Small intestine (tissue), 7 donors: ENCODE data around the gene LGALS7B. TPM values are rescaled to one million over a fixed set of nuclear protein-coding genes. Genes with fewer than 3 reads are reported as not detected.
A peak's percentile ranks its signal among the peaks of the same experiment; 100 is the strongest.
"Not testable (repeated sequence)": the region's sequence is repeated elsewhere in the genome, so short reads cannot be mapped to it uniquely, and the experiment has no call there.

Source experiments
- DNase-seq, 2 donors: peaks; one replicate each; pipeline versions ENCODE4 v3.0.0 to v3.0.0-alpha.2; 2013
- FAIRE-seq: peaks from 2 replicates; lab custom pipeline; 2012; peaks lifted over from hg19 to GRCh38; lab: Jason Lieb, UNC
- H3K27ac ChIP-seq, 3 donors: one replicate each; pipeline ENCODE4 v1.5.1; 2013; ENCODE audit warnings: low read length in 2 of 3, mild to moderate bottlenecking in 2 of 3, control low read depth in 1 of 3, inconsistent platforms in 1 of 3, low read depth in 1 of 3, moderate library complexity in 1 of 3
- H3K27me3 ChIP-seq, 3 donors: one replicate each; pipeline ENCODE4 v1.6.1; 2013; ENCODE audit warnings: low read length in 3 of 3, inconsistent platforms in 1 of 3; ENCODE audit not compliant: control insufficient read depth in 3 of 3, insufficient read depth in 3 of 3
- H3K36me3 ChIP-seq, 3 donors: one replicate each; pipeline ENCODE4 v1.6.1; 2013; ENCODE audit warnings: low read length in 3 of 3, inconsistent platforms in 1 of 3, low read depth in 1 of 3, mild to moderate bottlenecking in 1 of 3, moderate library complexity in 1 of 3; ENCODE audit not compliant: control insufficient read depth in 3 of 3, insufficient read depth in 2 of 3
- H3K4me1 ChIP-seq, 3 donors: one replicate each; pipeline ENCODE4 v1.6.1; 2013; ENCODE audit warnings: low read length in 2 of 3, inconsistent platforms in 1 of 3, low read depth in 1 of 3, mild to moderate bottlenecking in 1 of 3, moderate library complexity in 1 of 3; ENCODE audit not compliant: control insufficient read depth in 3 of 3, insufficient read depth in 2 of 3
- H3K4me3 ChIP-seq, 3 donors: one replicate each; pipeline ENCODE4 v1.5.1; 2013; ENCODE audit warnings: low read length in 3 of 3, control low read depth in 1 of 3, inconsistent platforms in 1 of 3, low read depth in 1 of 3, mild to moderate bottlenecking in 1 of 3, moderate library complexity in 1 of 3
- H3K9me3 ChIP-seq, 2 donors: one replicate each; pipeline ENCODE4 v1.6.1; 2013; ENCODE audit warnings: low read depth in 1 of 2, low read length in 1 of 2; ENCODE audit not compliant: control insufficient read depth in 2 of 2, insufficient read depth in 1 of 2
- WGBS, 3 donors: extraction: QIAGEN DNeasy Blood & Tissue Kit; methylation state at CpG; one replicate each; pipeline ENCODE4 v1.1.7; 2013; 5-methylcytosine and 5-hydroxymethylcytosine counted together
- polyA plus RNA-seq, 4 donors: library from polyadenylated mRNA; stranded (reverse) in 3 of 4; unstranded in 1 of 4; fragments of 200-250 nt in 3 of 4; fragments of 120-200 nt in 1 of 4; gene quantifications; one replicate each; pipeline versions ENCODE4 v1.2.1 to v1.2.3, GENCODE V29; 2013
- donor health status: healthy with polysubstance abuse.
- donor health status: control.
- donor health status: control.
- donor health status: Bipolar disorder and iron deficiency.
- donor health status: healthy.

The LGALS7B gene
- polyA plus RNA-seq, 4 donors, result 2.0 to 5.4 (median 4.9) TPM; not detected in 1

DNA sequence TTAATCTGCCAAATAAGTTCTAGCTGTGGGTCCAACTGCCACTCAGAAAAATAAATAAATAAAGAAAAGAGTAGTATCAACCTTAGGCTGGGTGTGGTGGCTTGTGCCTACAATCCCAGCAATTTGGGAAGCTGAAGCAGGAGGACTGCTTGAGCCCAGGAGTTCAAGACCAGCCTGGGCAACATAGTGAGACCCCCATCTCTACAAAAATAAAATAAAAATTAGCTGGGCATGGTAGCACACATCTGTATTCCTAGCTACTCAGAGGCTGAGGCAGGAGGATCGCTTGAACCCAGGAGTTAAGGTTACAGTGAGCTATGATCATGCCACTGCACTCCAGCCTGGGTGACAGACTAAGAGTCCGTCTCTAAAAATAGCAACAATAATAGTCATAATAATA, 24.9 kb downstream of the LGALS7B start:
- not testable (repeated sequence) for FAIRE-seq, H3K9me3 ChIP-seq, DNase-seq, H3K27me3 ChIP-seq
- peaks cover 3 to 68% (median 12%) of the 10 kb centered on the region in 3 donors for H3K4me1 ChIP-seq
- H3K4me3 ChIP-seq, result peak overlapping the region in 1 of 3 donors; percentile 25
- H3K27ac ChIP-seq, result peak overlapping the region; percentile 57 to 94 (median 83)
- peaks cover 0 to 78% (median 10%) of the 10 kb centered on the region in 3 donors for H3K36me3 ChIP-seq
- WGBS, 3 donors, result 32 to 67% (median 38%) methylated on average over 2 of the region's 2 CpGs

DNA sequence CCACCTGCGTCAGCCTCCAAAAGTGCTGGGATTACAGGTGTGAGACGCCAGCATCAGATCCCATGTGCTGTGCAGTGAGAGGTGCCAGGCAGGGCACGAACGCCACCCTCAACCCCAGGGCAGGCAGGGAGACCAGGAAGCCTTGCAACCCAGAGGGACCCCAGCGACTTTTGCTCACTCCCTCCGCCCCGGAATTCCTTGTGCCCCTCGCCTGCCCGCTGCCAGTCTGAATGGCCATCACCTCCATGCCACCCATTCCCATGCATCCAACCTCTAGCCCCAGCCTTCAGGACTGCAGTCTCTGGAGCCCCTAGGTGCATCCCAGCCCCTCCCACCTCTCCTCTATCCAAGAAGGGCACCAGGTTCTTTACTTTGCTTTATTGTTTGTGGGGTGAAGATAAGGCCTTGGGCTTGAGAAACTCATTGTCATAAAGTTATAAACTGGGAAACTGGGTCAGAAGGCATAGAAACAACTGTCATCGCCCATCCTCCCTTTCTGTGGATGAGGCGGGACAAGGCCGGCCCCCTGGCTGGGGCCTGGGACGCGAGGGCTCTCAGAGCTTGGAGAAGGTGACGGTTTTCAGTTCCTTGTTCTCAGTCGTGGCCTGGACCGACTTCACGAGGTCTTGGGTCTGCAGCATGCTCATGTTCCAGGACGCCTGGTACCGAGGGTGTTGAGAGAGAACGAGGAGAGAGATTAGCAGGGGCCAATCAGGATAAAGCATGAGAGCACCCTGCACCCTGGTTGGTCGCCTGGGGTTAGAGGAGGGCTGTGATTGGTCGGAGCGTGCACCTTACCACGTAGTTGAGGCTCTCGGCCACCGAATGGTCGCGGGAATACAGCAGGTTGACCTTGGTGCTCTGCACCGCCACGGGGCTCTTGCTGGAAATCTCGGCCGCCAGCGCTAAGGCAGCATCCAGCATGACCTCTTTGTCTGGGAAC, 26.3 kb downstream of the LGALS7B start:
- 20 to 69% (median 48%) methylated on average over 34 of the region's 34 CpGs for WGBS, 3 donors
- H3K36me3 ChIP-seq, result peaks cover 0 to 71% (median 10%) of the 10 kb centered on the region in 3 donors
- peaks cover 3 to 71% (median 10%) of the 10 kb centered on the region in 3 donors for H3K4me1 ChIP-seq
- no peaks in the 10 kb centered on the region for H3K27me3 ChIP-seq
- no peaks in the 10 kb centered on the region for H3K9me3 ChIP-seq
- DNase-seq (peak; percentile 87 to 89), FAIRE-seq (no peak)
- peak overlapping the region; percentile 45 to 94 (median 89) for H3K27ac ChIP-seq
- no peak overlapping the region for H3K4me3 ChIP-seq

DNA sequence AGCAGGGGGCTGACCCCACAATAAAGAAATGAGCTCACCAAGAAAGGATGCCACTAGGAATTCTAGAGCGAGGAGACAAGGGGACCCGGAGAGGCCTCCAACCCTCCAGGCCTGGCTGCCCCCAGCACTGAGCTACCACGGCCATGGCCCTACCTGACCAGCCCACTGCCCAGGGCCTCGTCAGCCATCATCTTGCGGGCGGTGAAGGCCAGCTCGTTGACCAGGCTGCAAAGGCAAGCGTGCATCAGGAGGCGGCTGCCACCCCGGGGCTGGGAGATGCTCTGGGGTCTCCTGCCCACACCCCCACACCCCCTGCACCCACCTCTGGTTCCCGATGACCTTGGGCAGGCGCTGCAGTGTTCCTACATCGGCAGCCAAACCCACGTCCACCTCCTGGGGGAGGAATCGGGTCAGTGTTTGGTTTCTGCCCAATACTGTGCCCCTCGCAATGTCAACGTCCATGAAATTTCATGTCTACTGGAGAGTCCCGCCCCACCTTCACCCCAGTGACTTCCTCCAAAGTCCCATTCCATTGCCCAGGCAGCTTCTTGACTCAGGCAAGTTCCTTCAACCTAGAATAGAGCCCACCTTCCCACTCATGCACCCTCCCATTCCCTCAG, 27.2 kb downstream of the LGALS7B start:
- DNase-seq, result no peak
- Histone ChIP-seq H3K4me1 (peaks cover 3 to 80% (median 10%) of the 10 kb centered on the region in 3 donors), H3K4me3 (no peak overlapping the region), H3K27ac (peak overlapping the region; percentile 55 to 94 (median 89)), H3K36me3 (peaks cover 0 to 72% (median 10%) of the 10 kb centered on the region in 3 donors), H3K9me3 (peaks cover 0 to 1% of the 10 kb centered on the region in 2 donors), H3K27me3 (no peaks in the 10 kb centered on the region)
- FAIRE-seq, result no peak
- WGBS, 3 donors, result 91 to 94% (median 91%) methylated on average over 15 to 18 of the region's 18 CpGs

DNA sequence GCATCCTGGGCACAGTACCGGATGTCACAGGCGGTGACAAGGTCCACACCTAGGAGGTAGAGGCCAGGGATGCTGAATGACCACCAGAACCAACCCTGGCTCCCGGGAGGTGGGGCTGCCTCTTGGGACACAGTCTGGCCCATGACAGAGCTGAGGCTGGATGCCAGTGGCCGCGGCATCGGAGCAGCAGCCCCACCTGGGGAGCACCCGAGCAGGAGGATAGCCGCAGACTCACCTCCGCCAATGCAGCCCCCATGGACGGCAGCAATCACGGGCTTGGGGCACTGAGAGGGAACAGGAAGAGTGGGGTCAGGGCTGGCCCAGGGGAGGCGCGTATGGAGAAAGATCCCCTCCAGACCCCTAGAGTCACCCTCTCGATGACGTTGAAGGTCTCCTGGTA, 28.1 kb downstream of the LGALS7B start:
- H3K27me3 ChIP-seq, result no peaks in the 10 kb centered on the region
- peak overlapping the region in 1 of 3 donors; percentile 94 for H3K27ac ChIP-seq
- peaks cover 0 to 74% (median 10%) of the 10 kb centered on the region in 3 donors for H3K36me3 ChIP-seq
- peaks cover 0 to 2% of the 10 kb centered on the region in 2 donors for H3K9me3 ChIP-seq
- WGBS, 3 donors, result 89 to 94% (median 92%) methylated on average over 15 of the region's 15 CpGs
- H3K4me3 ChIP-seq, result no peak overlapping the region
- DNase-seq (no peak), FAIRE-seq (no peak)
- peaks cover 3 to 81% (median 10%) of the 10 kb centered on the region in 3 donors for H3K4me1 ChIP-seq

DNA sequence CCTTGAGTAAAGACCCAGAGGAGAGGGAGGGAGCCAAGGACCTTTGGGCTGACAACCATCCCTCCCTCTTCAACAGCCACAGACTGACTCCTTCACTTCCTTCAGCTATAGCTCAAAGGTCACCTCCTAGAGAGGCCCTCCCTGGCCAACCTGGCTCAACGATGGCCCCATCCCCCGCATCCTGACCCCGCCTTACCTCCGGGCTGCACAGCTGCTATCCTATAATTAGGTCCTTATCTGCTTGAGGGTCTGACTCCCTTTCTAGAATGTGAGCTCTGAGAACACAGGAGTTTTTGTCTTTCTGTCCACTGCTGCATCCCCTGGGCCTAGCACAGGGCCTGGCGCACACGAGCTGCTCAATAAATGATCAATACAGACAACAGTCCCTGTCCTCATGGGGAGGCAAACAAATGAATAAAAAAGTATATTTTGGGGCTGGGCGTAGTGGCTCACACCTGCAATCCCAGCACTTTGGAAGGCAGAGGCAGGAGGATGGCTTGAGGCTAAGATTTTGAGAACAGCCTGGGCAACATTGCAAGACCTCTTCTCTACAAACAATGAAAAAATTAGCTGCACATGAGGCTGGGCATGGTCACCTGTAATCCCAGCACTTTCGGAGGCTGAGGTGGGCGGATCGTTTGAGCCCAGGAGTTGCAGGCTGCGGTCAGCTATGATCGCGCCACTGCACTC, 30.4 kb downstream of the LGALS7B start:
- DNase-seq (peak; percentile 95 to 98), FAIRE-seq (no peak)
- Histone ChIP-seq H3K4me1 (peaks cover 3 to 64% (median 10%) of the 10 kb centered on the region in 3 donors), H3K27me3 (no peaks in the 10 kb centered on the region), H3K9me3 (peaks cover 0 to 2% of the 10 kb centered on the region in 2 donors), H3K27ac (peak overlapping the region; percentile 75 to 84 (median 79)), H3K4me3 (peak overlapping the region in 1 of 3 donors; percentile 17), H3K36me3 (peaks cover 0 to 75% (median 10%) of the 10 kb centered on the region in 3 donors)
- 17 to 63% (median 53%) methylated on average over 13 of the region's 13 CpGs for WGBS, 3 donors

DNA sequence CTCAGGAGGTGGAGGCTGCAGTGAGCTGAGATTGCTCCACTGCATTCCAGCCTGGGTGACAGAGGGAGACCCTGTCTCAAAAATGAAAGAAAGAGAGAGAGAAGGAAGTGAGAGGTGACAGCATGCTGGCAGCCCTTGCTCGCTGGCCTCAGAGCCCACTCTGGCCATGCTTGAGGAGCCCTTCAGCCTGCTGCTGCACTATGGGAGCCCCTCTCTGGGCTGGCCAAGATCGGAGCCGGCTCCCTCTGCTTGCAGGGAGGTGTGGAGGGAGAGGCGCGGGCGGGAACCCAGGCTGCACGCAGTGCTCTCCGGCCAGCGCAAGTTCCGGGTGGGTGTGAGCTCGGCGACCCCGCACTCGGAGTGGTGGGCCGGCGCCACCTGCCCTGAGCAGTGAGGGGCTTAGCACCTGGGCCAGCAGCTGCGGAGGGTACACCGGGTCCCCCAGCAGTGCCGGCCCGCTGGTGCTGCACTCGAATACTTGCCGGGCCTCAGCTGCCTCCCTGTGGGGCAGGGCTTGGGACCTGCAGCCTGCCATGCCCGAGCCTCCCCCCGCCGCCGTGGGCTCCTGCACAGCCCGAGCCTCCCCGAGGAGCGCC, 32.3 kb downstream of the LGALS7B start:
- DNase-seq, result not testable (repeated sequence)
- Histone ChIP-seq H3K36me3 (peaks cover 0 to 60% (median 8%) of the 10 kb centered on the region in 3 donors), H3K4me3 (peak overlapping the region in 1 of 3 donors; percentile 42)

DNA sequence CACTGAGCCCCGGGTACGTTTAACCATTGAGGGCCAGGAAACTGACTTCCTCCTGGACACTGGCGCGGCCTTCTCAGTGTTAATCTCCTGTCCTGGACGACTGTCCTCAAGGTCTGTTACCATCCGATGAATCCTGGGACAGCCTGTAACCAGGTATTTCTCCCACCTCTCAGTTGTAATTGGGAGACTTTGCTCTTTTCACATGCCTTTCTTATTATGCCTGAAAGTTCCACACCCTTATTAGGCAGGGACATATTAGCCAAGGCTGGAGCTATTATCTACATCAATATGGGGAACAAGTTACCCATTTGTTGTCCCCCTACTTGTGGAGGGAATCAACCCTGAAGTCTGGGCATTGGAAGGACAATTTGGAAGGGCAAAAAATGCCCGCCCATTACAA, 36.9 kb downstream of the LGALS7B start:
- DNase-seq, result peak; percentile 51 to 78
- Histone ChIP-seq H3K4me1 (peaks cover 5 to 40% (median 9%) of the 10 kb centered on the region in 3 donors), H3K36me3 (peaks cover 0 to 65% (median 5%) of the 10 kb centered on the region in 3 donors), H3K27ac (peak overlapping the region; percentile 43 to 77 (median 45))
- not testable (repeated sequence) for H3K4me3 ChIP-seq, FAIRE-seq, H3K9me3 ChIP-seq, H3K27me3 ChIP-seq
- 39 to 68% (median 55%) methylated on average over 7 of the region's 7 CpGs for WGBS, 3 donors

More for the DNA sequence above, 32.3 kb downstream of the LGALS7B start:
- peak overlapping the region; percentile 48 to 87 (median 84) for H3K27ac ChIP-seq
- 92 to 95% (median 94%) methylated on average over 16 to 29 of the region's 29 CpGs for WGBS, 3 donors
- not testable (repeated sequence) for FAIRE-seq, H3K9me3 ChIP-seq, H3K27me3 ChIP-seq
- H3K4me1 ChIP-seq, result peaks cover 3 to 59% (median 6%) of the 10 kb centered on the region in 3 donors
